ENCODE results near the gene TMEM120B. TPM values are rescaled to one million over a fixed set of nuclear protein-coding genes. Genes with fewer than 3 reads are reported as not detected.

TMEM120B gene
- total and polyA plus RNA-seq, 2 of the 4 experiments (the other 2 are of a cell fraction): 10.6 to 18.4 TPM

DNA sequence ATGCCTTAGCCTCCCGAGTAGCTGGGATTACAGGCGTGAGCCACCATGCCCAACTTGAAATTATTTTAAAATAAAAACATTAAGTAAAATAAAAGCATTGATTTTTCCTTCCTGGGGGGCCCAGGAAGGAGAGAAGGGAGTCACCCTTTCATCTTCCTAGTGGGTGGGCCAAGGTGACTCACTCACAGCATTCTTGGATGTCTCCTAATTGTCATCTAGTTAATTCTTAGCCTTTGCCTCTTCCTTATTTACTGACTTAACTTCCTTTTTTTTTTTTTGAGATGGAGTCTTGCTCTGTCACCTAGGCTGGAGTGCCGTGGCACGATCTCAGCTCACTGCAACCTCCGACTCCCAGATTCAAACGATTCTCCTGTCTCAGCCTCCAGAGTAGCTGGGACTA, 29.2 kb downstream of the TMEM120B start:
- H2BK120ac ChIP-seq (ENCODE audit: low read depth, low read length): no peak overlapping the region
- no TSS peak for BruUV-seq (replicated peaks)
- WGBS, 2 experiments (ENCODE audit: extremely low coverage in 2 of 2, insufficient read length in 1 of 2): no CpG with 5 or more reads among the region's 6 CpGs
- no peak overlapping the region for H4K5ac ChIP-seq (ENCODE audit: low read depth, low read length)
- no peak overlapping the region for H3K4me3 ChIP-seq (ENCODE audit: insufficient read depth, low read depth, low read length)
- no peak overlapping the region for H3K4me2 ChIP-seq (ENCODE audit: low read depth, low read length)
- H3K56ac ChIP-seq (ENCODE audit: extremely low read depth, insufficient read depth, low read length): no peak overlapping the region
- no peak overlapping the region for H2AK9ac ChIP-seq (replicated peaks; ENCODE audit: low read depth, low read length, poor library complexity)
- H3K14ac ChIP-seq (replicated peaks; ENCODE audit: low read depth, low read length): no peak overlapping the region
- H3K23ac ChIP-seq (ENCODE audit: low read depth, low read length): no peak overlapping the region
- H3K36me3 ChIP-seq (ENCODE audit: control insufficient read depth, insufficient read depth, low read length): peaks cover 13% of the 10 kb centered on the region
- no peak overlapping the region for H4K8ac ChIP-seq (ENCODE audit: low read depth in 2 of 2, low read length in 2 of 2)
- no peaks in the 10 kb centered on the region for H3K9me3 ChIP-seq (ENCODE audit: control insufficient read depth, insufficient read depth, low read length)
- ChIA-PET CTCF (no interaction called here), POLR2A (ENCODE audit: unreplicated experiment) (no interaction called here)
- no peak overlapping the region for H2BK15ac ChIP-seq (ENCODE audit: low read depth, low read length)
- in situ Hi-C loops (cut with MboI; ENCODE audit: low sequenced_read_pairs): no loop called here
- ATAC-seq (ENCODE audit: low read depth) (no peak), DNase-seq (no peak)
- H3K79me1 ChIP-seq (ENCODE audit: low read depth in 1 of 2, low read length in 2 of 2): peaks cover 18 to 45% of the 10 kb centered on the region in 2 experiments
- H3K4ac ChIP-seq (ENCODE audit: low read depth, low read length): no peak overlapping the region
- no peak overlapping the region for H2AK5ac ChIP-seq (ENCODE audit: low read depth, low read length)
- H4K20me1 ChIP-seq (ENCODE audit: insufficient read depth, low read length): no peaks in the 10 kb centered on the region
- H2BK20ac ChIP-seq (ENCODE audit: low read depth, low read length): no peak overlapping the region
- H3K9me1 ChIP-seq (ENCODE audit: insufficient read depth, low read length): no peaks in the 10 kb centered on the region
- dilution Hi-C loops (cut with HindIII; ENCODE audit: low sequenced_read_pairs, unreplicated experiment): no loop called here
- H3K9ac ChIP-seq (ENCODE audit: low read depth, low read length): no peak overlapping the region
- no peak overlapping the region for H2BK5ac ChIP-seq (ENCODE audit: low read depth, low read length, poor library complexity, severe bottlenecking)
- no peak overlapping the region for H2AFZ ChIP-seq (replicated peaks; ENCODE audit: low read length, poor library complexity)
- H3K27ac ChIP-seq (ENCODE audit: insufficient read depth, low read length): no peak overlapping the region
- peaks cover 4% of the 10 kb centered on the region; the same call in 1 of the 2 replicates for H3K4me1 ChIP-seq (ENCODE audit: control insufficient read depth, insufficient read depth, low read length)
- no peak overlapping the region for H3K18ac ChIP-seq (ENCODE audit: low read depth, low read length)
- intact Hi-C loops (cut with micrococcal nuclease): no loop called here
- TF ChIP-seq RAD21 (IDR thresholded peaks at IDR 0.05; ENCODE audit: low read length): no peak
- TF ChIP-seq, protein P1, sequence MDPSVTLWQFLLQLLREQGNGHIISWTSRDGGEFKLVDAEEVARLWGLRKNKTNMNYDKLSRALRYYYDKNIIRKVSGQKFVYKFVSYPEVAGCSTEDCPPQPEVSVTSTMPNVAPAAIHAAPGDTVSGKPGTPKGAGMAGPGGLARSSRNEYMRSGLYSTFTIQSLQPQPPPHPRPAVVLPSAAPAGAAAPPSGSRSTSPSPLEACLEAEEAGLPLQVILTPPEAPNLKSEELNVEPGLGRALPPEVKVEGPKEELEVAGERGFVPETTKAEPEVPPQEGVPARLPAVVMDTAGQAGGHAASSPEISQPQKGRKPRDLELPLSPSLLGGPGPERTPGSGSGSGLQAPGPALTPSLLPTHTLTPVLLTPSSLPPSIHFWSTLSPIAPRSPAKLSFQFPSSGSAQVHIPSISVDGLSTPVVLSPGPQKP (IDR thresholded peaks at IDR 0.05; ENCODE audit: borderline replicate concordance, low read depth, low read length): no peak
- TF ChIP-seq MXI1 (IDR thresholded peaks at IDR 0.05; ENCODE audit: borderline replicate concordance, low read depth, low read length): no peak
- TF ChIP-seq NFE2L2 (IDR thresholded peaks at IDR 0.05; ENCODE audit: low read depth, low read length): no peak
- TF ChIP-seq, protein P2, sequence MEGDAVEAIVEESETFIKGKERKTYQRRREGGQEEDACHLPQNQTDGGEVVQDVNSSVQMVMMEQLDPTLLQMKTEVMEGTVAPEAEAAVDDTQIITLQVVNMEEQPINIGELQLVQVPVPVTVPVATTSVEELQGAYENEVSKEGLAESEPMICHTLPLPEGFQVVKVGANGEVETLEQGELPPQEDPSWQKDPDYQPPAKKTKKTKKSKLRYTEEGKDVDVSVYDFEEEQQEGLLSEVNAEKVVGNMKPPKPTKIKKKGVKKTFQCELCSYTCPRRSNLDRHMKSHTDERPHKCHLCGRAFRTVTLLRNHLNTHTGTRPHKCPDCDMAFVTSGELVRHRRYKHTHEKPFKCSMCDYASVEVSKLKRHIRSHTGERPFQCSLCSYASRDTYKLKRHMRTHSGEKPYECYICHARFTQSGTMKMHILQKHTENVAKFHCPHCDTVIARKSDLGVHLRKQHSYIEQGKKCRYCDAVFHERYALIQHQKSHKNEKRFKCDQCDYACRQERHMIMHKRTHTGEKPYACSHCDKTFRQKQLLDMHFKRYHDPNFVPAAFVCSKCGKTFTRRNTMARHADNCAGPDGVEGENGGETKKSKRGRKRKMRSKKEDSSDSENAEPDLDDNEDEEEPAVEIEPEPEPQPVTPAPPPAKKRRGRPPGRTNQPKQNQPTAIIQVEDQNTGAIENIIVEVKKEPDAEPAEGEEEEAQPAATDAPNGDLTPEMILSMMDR (conservative IDR thresholded peaks at IDR 0.05; ENCODE audit: low read depth, low read length): no peak
- no peak for TF ChIP-seq BHLHE40 (IDR thresholded peaks at IDR 0.05; ENCODE audit: low read depth, low read length)
- TF ChIP-seq POLR2A (IDR thresholded peaks at IDR 0.05; ENCODE audit: low read depth, low read length): no peak
- no peak for TF ChIP-seq MAFK (IDR thresholded peaks at IDR 0.05; ENCODE audit: low read depth, low read length)
- TF ChIP-seq, protein P3, sequence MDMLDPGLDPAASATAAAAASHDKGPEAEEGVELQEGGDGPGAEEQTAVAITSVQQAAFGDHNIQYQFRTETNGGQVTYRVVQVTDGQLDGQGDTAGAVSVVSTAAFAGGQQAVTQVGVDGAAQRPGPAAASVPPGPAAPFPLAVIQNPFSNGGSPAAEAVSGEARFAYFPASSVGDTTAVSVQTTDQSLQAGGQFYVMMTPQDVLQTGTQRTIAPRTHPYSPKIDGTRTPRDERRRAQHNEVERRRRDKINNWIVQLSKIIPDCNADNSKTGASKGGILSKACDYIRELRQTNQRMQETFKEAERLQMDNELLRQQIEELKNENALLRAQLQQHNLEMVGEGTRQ (IDR thresholded peaks at IDR 0.05; ENCODE audit: low read depth, low read length): no peak
- no peak for TF ChIP-seq MAZ (IDR thresholded peaks at IDR 0.05; ENCODE audit: borderline replicate concordance, low read depth, low read length)
- no peak for TF ChIP-seq RCOR1 (IDR thresholded peaks at IDR 0.05; ENCODE audit: insufficient replicate concordance, low read length)
- no peak for TF ChIP-seq RFX5 (IDR thresholded peaks at IDR 0.05; ENCODE audit: low read depth, low read length)
- TF ChIP-seq CHD1 (IDR thresholded peaks at IDR 0.05; ENCODE audit: low read depth, low read length): no peak
- TF ChIP-seq CEBPB (IDR thresholded peaks at IDR 0.05; ENCODE audit: low read depth, low read length): no peak
- TF ChIP-seq SMC3 (IDR thresholded peaks at IDR 0.05; ENCODE audit: low read depth, low read length): no peak
- H3K27me3 ChIP-seq (ENCODE audit: control insufficient read depth, insufficient read depth, low read length): no peaks in the 10 kb centered on the region
- H4K91ac ChIP-seq (ENCODE audit: insufficient read depth, low read depth, low read length): no peak overlapping the region

Measured in IMR-90 (cell line).